GF-D8 (cell line): Measurements from ENCODE around the gene ATRNL1.

Experiments
- DNase-seq: peaks from one replicate; lab custom pipeline; 2025; lab: John Stamatoyannopoulos, UW

ATRNL1 gene

DNA sequence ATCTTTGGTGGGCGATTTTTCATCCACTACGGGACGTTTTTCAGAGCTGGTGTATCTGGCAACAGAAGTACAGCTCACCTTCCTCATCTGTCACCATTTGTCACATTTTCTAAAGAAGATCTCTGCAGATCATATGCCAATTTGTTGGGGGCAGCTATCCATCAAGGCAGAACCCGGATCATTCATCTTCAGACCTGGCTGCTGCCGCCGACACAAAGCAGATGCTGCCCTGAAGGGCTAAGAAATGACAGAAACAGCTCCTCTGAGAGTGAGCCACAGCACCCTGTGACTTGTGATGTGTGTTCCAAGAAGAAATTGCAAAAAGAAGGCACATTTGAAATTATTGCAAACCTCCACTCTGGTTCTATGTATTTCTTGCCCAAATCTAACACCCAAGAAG lies 888.9 kb downstream of the ATRNL1 start:
- no peak for DNase-seq

DNA sequence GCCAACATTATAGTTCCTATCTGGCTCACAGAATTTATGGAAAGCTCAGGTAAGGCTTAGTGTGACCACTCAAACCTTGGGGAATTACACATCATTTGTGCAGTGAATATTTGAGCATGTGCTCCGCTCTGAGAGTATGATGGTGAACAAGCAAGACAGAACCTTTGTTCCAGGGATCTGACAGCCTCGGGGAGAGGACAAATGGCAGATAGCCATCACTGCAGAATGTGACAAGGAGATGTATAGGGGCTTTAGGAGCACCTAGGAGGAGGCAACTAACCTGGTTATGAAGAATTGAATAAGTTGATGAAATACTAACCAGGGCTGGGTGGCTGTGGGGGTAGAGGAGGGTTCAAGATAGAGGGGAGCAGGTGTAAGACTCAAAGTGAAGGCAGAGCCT lies 889.4 kb downstream of the ATRNL1 start:
- no peak for DNase-seq

DNA sequence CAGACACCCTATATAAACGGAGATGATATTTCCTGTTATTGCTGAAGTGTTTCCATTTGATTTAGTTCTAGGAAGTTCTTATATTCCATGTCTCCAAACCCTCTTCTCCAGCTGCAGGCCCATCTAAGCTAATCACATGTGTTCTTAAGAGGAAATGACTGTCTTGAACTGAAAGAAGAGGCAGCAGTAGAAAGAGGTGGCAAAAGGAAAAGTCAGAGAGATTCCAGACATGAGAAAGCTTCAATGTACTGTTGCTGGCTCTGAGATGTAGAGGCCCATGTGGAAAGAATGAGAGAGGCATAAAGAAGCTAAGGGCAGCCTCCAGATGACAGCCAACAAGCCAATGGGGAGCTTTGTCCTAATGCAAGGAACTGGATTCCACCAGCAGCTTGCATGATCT lies 892.6 kb downstream of the ATRNL1 start:
- no peak for DNase-seq

DNA sequence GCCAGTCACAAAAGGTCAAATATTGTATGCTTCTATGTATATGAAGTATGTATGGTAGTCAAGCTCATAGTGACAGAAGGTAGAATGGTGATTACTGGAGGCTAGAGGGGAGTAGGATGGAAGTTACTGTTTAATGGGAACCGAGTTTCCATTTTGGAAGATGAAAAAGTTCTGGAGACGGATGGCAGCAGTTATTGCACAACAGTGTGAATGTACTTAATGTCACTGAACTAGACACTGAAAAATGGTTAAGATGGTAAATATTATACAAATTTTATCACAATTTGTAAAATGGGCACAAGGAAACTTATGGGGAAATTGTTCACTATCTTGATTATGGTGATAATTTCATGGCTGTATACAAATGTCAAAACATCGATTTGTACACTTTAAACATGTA lies 895.2 kb downstream of the ATRNL1 start:
- DNase-seq: no peak

DNA sequence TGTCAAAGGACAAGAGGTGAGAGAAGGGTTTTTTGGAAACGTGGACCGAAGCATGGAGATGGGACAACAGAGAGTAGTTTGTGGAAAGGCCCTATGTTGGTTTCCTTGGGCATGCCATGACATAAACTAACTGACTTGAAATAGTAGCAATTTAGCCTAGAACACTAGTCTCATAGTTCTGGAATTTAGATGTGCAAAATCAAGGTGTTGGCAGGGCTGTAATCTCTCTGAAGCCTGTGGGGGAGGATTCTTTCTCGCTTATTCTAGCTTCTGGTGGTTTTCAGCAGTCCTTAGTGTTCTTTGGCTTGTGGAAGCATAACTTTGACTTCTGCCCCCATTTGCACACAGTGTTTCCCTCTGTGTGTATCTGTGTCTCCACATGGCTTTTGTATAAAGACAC lies 896.5 kb downstream of the ATRNL1 start:
- no peak for DNase-seq

DNA sequence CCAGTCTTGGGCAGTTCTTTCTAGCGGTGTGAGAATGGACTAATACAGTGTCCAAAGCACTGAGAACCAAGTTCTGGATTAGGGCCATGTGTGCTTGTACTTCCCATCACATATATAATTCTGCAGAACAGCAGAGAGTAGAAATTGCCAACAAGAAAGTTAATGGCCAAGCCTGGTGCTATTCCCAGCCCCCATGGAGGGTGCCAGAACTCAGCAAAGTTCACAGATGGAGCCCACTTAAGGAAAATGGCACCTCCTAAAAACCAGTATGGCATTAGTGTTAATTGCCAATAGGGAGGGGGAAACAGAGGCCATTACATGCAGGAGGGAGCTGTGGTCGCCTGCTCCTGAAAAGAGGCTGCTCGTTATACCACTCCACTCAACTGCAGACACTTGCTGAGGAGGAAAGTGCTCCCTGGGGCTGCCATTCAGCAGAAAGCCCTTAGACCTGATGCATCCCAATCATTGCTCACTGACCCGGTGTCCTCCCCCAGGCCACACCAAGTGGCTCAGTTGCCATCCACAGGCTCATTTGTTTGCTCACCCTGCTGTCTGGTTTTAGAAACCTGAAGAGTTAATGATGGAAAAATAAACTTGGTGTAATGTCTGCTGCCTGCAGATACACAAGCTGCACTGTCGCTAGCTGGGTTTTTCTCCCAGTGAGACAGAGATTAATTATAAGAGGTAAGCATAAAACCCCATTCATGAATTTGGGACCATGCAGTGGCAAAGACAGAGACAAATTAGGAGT lies 899.2 kb downstream of the ATRNL1 start:
- DNase-seq: no peak

DNA sequence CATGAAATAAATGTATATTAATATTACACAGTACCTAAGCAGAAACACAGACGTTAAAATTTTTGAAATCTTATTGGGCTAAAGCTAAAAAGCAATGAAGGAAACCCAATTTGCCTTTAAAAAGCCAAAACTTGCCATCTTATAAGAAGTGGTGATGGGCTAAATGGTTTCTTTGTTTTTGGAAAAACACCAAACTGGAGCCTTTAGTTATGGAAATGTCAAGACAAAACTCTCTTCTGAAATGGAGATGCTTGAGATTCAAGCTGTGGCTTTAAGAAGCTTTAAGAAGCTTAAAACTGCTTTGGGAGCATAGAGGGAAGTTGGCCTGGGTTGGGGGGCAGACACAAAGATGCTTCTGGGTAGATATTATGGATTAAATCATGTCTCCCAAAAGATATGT lies 902.9 kb downstream of the ATRNL1 start:
- no peak for DNase-seq

DNA sequence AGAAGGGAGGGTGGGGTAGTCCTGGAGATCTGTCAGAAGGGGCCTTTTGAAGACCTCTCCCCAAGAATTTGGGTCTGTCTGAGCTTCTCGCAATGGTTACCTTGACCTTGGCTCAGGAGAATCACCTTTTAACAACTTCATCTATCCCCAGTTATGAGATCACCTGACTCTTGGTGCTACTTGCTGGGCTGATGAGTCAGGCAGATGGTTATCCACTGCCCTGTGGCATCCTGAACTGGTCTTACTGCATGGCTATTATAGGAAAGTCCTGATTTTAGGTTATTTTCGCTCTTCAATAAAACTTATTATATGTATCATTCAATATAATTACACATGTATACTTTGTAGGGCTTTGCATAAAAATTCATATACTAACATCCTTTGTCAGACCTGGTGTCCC lies 905.1 kb downstream of the ATRNL1 start:
- no peak for DNase-seq
